Neural cell (in vitro differentiated cells): ENCODE measurements around the gene ZNF600. TPM values are rescaled to one million over a fixed set of nuclear protein-coding genes. Genes with fewer than 3 reads are reported as not detected.
A peak's percentile ranks its signal among the peaks of the same experiment; 100 is the strongest.

Experiments used
- H2AFZ ChIP-seq: fragments of 200-600, 300-800 bp; sonication (generic), shearing (Covaris generic); 2 replicates; pipeline ENCODE4 v1.6.0; 2014; ENCODE audit warnings: low read depth, mild to moderate bottlenecking, antibody characterized with exemption, low read length, moderate library complexity
- H3F3A ChIP-seq: fragments of 200-600 bp; shearing (Covaris generic); 2 replicates; pipeline ENCODE4 v1.6.1; 2016; ENCODE audit warnings: mild to moderate bottlenecking, moderate library complexity, mixed read lengths, antibody characterized with exemption, low read length; ENCODE audit not compliant: insufficient read depth, poor library complexity, severe bottlenecking
- H3K27ac ChIP-seq: fragments of 200-600, 300-800 bp; sonication (generic), shearing (Covaris generic); 2 replicates; pipeline ENCODE4 v1.5.1; 2014; ENCODE audit warnings: mild to moderate bottlenecking, low read length, moderate library complexity
- H3K27me3 ChIP-seq: fragments of 300-800, 200-600 bp; sonication (generic), shearing (Covaris generic); 2 replicates; pipeline ENCODE4 v1.6.0; 2014; ENCODE audit warnings: mild to moderate bottlenecking, low read depth, low read length, moderate library complexity; ENCODE audit not compliant: insufficient read depth
- H3K36me3 ChIP-seq: fragments of 300-800, 200-600 bp; sonication (generic), shearing (Covaris generic); 2 replicates; pipeline ENCODE4 v1.5.1; 2014; ENCODE audit warnings: mild to moderate bottlenecking, antibody characterized with exemption, low read length, moderate library complexity; ENCODE audit not compliant: insufficient read depth
- H3K4me2 ChIP-seq: fragments of 300-800, 200-600 bp; sonication (generic), shearing (Covaris generic); 2 replicates; pipeline ENCODE4 v1.6.0; 2014; ENCODE audit warnings: mild to moderate bottlenecking, low read length
- H3K4me3 ChIP-seq: fragments of 300-800, 200-600 bp; sonication (generic), shearing (Covaris generic); 2 replicates; pipeline ENCODE4 v1.5.1; 2014; ENCODE audit warnings: mild to moderate bottlenecking, low read length, moderate library complexity
- H3K79me2 ChIP-seq: fragments of 200-600 bp; shearing (Covaris generic); replicated peaks from 2 replicates; pipeline ENCODE4 v1.6.0; 2014; ENCODE audit warnings: mild to moderate bottlenecking, low read length, moderate library complexity; ENCODE audit not compliant: insufficient read depth
- H3K9ac ChIP-seq: fragments of 300-800, 200-600 bp; sonication (generic), shearing (Covaris generic); 2 replicates; pipeline ENCODE4 v1.6.1; 2016; ENCODE audit warnings: mild to moderate bottlenecking, low read length, mixed read lengths
- H3K9me2 ChIP-seq: fragments of 200-600 bp; shearing (Covaris generic); 2 replicates; pipeline ENCODE4 v1.6.1; 2016; ENCODE audit warnings: mild to moderate bottlenecking, low read length, mixed read lengths; ENCODE audit not compliant: insufficient read depth
- H3K9me3 ChIP-seq: fragments of 200-600, 300-800 bp; sonication (generic), shearing (Covaris generic); 2 replicates; pipeline ENCODE4 v1.6.1; 2016; ENCODE audit warnings: mild to moderate bottlenecking, mixed run types, low read length, moderate library complexity, mixed read lengths
- H4K20me1 ChIP-seq: fragments of 200-600 bp; shearing (Covaris generic); 2 replicates; pipeline ENCODE4 v1.6.1; 2016; ENCODE audit warnings: mild to moderate bottlenecking, mixed run types; ENCODE audit not compliant: insufficient read depth
- EP300 ChIP-seq: fragments of 450-650 bp; conservative IDR thresholded peaks from 2 replicates; pipeline ENCODE4 v1.6.1; 2014; ENCODE audit warnings: antibody characterized with exemption, mild to moderate bottlenecking, moderate library complexity; ENCODE audit not compliant: poor library complexity, severe bottlenecking
- EZH2 ChIP-seq: fragments of 200-600, 300-800 bp; shearing (Covaris generic), sonication (generic); IDR thresholded peaks from 2 replicates; pipeline ENCODE4 v1.6.1; 2014; ENCODE audit warnings: antibody characterized with exemption, low read length, borderline replicate concordance, mild to moderate bottlenecking; ENCODE audit not compliant: insufficient read depth, poor library complexity, severe bottlenecking
- MXI1 ChIP-seq: fragments of 450-650 bp; conservative IDR thresholded peaks from 2 replicates; pipeline ENCODE4 v1.6.1; 2014; ENCODE audit warnings: antibody characterized with exemption, mild to moderate bottlenecking; ENCODE audit not compliant: poor library complexity, severe bottlenecking
- POLR2AphosphoS5 ChIP-seq: IDR thresholded peaks from 2 replicates; pipeline ENCODE4 v1.6.1; 2012
- RAD21 ChIP-seq: fragments of 450-650 bp; conservative IDR thresholded peaks from 2 replicates; pipeline ENCODE4 v1.6.1; 2014; ENCODE audit warnings: antibody characterized with exemption, mild to moderate bottlenecking, moderate library complexity
- REST ChIP-seq: IDR thresholded peaks from 2 replicates; pipeline ENCODE4 v1.6.1; 2012; ENCODE audit warnings: borderline replicate concordance
- SMC3 ChIP-seq: fragments of 450-650 bp; conservative IDR thresholded peaks from 2 replicates; pipeline ENCODE4 v1.6.1; 2014; ENCODE audit warnings: antibody characterized with exemption, mild to moderate bottlenecking, moderate library complexity; ENCODE audit not compliant: poor library complexity
- TAF1 ChIP-seq: IDR thresholded peaks from 2 replicates; pipeline ENCODE4 v1.6.1; 2012; ENCODE audit warnings: low read depth
- polyA plus RNA-seq: library from polyadenylated mRNA; depleted of rRNA; stranded (reverse); fragments of >200 nt; gene quantifications from 2 replicates; pipeline ENCODE4 v1.2.3, GENCODE V29; 2014
- TF ChIP-seq, protein P1 (sequence below): fragments of 450-650 bp; IDR thresholded peaks from 2 replicates; pipeline ENCODE4 v1.5.1; 2014; ENCODE audit warnings: antibody characterized with exemption, mild to moderate bottlenecking, moderate library complexity; ENCODE audit not compliant: poor library complexity, severe bottlenecking

ZNF600 gene
- polyA plus RNA-seq, 1 donor from 2014 or later = 0.59 TPM

DNA sequence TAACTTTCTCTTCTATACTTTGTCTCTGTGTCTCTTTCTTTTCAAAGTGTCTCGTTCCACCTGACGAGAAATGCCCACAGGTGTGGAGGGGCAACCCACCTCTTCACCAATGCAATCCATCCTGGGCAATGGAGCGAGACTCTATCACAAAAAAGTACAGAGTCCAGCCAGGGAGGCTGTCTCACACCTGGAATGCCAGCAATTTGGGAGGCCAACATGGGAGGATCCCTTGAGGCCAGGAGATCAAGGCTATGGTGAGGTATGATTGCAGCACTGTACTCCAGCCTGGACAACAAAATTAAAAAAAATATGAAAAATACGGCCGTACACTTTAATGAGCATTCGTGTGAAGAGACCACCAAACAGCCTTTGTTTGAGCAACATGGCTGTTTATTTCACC, 2.8 kb upstream of the ZNF600 start:
- Histone ChIP-seq H3K27ac (no peak overlapping the region), H3F3A (no peaks in the 10 kb centered on the region), H3K9me2 (no peaks in the 10 kb centered on the region), H3K79me2 (no peaks in the 10 kb centered on the region), H3K36me3 (no peaks in the 10 kb centered on the region), H4K20me1 (no peaks in the 10 kb centered on the region), H3K9ac (no peak overlapping the region), H3K4me2 (no peak overlapping the region), H3K4me3 (no peak overlapping the region), H3K27me3 (peaks cover 19% of the 10 kb centered on the region), H2AFZ (no peak overlapping the region), H3K9me3 (no peaks in the 10 kb centered on the region)
- TF ChIP-seq MXI1 = no peak
- TF ChIP-seq REST = no peak
- TF ChIP-seq TAF1 = no peak
- TF ChIP-seq EZH2 = no peak
- TF ChIP-seq, protein P1, sequence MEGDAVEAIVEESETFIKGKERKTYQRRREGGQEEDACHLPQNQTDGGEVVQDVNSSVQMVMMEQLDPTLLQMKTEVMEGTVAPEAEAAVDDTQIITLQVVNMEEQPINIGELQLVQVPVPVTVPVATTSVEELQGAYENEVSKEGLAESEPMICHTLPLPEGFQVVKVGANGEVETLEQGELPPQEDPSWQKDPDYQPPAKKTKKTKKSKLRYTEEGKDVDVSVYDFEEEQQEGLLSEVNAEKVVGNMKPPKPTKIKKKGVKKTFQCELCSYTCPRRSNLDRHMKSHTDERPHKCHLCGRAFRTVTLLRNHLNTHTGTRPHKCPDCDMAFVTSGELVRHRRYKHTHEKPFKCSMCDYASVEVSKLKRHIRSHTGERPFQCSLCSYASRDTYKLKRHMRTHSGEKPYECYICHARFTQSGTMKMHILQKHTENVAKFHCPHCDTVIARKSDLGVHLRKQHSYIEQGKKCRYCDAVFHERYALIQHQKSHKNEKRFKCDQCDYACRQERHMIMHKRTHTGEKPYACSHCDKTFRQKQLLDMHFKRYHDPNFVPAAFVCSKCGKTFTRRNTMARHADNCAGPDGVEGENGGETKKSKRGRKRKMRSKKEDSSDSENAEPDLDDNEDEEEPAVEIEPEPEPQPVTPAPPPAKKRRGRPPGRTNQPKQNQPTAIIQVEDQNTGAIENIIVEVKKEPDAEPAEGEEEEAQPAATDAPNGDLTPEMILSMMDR = no peak
- TF ChIP-seq SMC3 = no peak
- TF ChIP-seq RAD21 = no peak
- TF ChIP-seq EP300 = no peak
- no peak for TF ChIP-seq POLR2AphosphoS5

DNA sequence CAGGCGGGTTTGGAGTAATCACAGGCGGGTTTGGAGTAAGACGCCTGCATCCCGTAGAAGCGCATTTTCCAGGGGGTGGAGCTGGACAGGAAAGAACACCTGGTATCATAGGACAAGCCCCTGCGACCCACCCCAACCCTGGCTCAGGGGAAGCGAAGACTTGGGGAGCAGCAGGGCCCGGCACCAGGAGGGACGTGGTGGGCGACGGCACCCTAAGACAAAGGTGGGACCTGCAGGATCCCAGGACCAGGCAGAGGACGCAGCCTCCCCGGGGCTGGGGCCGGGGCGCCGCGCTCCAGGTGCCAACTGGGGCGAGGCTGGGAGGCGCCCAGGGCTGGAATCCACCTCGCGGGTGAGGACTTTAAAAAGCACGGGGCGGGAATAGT, 520 bp downstream of the ZNF600 start:
- Histone ChIP-seq H3K4me3 (peak overlapping the region; percentile 62), H3K9ac (no peak overlapping the region), H3K9me2 (no peaks in the 10 kb centered on the region), H4K20me1 (no peaks in the 10 kb centered on the region), H3K27me3 (peaks cover 19% of the 10 kb centered on the region), H3K27ac (no peak overlapping the region), H3K9me3 (no peaks in the 10 kb centered on the region), H2AFZ (no peak overlapping the region), H3K79me2 (no peaks in the 10 kb centered on the region), H3K4me2 (no peak overlapping the region), H3F3A (no peaks in the 10 kb centered on the region), H3K36me3 (no peaks in the 10 kb centered on the region)
- TF ChIP-seq EZH2 (no peak), MXI1 (no peak)
- TF ChIP-seq, protein P1 = no peak
